Stimulated activated CD4-positive, alpha-beta T cell treated with anti-CD3 and anti-CD28 coated beads, TNF-alpha, amount 100 ng/mL, for 4 hours (primary cell): ENCODE results near the gene SLC19A1.

Experiments used
- DNase-seq, 3 experiments: peaks; one replicate each; pipeline ENCODE4 v3.0.0-alpha.2; 2020; ENCODE audit warnings: low read depth in 3 of 3

The SLC19A1 gene

DNA sequence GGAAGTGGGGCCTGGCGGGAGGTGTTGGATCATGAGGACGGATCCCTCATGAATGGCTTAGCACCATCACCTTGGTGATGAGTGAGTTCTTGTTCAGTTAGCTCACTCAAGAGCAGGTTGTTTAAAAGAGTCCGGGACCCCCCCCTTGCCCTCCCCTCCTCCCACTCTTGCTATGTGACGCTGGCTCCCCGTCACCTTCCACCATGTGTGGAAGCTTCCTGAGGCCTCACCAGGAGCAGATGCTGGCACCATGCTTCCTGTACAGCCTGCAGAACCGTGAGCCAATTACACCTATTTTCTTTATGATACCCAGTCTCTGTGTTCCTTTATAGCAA lies 3.0 kb upstream of the SLC19A1 start:
- no peak for DNase-seq

DNA sequence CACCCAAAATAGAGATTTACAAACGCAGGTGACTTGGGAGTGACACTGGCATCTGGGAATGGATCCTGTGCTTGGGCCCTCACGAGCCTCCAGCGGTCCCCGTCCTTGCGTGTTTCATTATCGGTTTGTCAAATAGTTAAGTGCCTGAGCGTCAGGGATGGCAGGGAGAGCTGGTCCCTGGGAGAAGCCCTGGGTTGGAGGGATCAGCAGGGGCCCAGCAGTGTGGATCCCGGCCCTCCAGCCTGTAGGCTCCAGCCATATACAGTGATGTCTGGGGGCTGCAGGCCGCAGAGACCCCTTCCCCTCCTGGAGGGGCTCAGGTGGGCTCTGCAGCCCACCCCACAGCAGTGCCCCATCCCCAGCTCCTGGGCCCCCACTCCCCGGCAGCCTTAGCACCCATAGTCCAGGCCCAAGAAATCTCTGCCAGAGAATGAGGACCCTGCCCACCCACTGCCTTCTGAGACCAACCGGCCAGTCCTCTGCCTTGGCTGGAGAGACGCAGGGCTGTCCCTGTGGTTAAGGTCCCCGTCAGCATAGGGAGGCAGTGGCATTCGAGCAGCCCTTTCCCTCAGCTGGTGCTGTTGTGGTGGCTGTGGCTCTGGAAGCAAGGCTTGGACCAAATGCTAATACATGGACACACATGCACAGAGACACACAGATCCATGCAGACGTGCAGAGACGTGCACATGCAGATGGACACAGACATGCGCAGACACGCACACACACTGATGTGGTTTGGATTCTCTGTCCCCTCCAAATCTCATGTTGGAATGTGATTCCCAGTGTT lies 2.4 kb upstream of the SLC19A1 start:
- DNase-seq = no peak

DNA sequence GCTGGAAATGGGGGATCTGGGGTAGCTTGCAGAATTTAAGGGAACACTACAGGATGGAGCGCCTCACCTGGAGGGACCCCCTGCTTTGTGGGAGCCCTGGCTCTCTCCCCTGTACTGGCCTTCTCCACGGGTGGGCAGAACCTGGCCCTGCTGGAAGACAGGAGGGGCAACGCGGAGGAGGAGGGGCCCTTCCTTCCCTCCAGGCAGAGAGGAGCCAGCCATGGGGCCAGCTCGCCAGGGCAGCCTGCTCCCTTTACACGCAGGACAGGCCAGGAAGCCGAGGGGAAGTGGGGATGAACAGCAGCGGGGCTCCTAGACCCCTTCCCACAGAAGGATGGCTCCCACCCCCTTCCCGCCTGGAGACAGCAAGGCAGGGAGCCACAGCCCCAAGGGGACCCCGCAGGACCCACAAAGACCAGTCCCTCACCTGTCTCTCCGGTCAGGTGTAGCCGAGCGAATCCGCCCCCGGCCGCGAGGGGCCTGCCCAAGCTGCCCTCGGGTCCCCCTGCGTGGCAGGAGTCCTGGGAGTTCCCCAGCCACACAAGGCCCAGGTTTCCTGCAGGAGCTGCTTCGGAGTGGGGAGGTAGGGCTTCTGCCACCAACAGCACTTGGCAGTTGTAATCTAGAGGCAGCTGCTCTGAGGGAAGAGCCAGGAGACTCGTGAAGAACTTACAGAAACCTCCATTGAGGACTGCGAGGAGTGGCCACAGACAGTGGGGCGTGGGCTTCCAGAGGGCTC lies 1.6 kb upstream of the SLC19A1 start:
- DNase-seq = no peak

DNA sequence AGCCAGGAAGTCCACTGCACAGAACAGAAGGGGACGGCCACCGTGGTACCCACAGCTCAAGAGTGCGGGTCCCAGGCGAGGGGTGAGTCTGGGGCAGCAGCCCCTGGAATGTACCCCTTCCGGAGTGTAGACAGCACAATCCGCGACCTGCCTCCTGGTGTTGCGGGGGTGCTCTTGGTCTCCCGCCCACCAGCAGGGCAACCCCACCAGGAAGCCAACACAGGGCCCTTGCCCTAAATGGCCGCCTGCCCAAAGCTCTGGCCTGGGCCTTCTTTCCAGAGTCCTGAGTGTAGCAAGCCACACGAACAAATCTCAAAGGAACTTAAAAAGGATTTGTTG lies 1.1 kb upstream of the SLC19A1 start:
- no peak for DNase-seq

DNA sequence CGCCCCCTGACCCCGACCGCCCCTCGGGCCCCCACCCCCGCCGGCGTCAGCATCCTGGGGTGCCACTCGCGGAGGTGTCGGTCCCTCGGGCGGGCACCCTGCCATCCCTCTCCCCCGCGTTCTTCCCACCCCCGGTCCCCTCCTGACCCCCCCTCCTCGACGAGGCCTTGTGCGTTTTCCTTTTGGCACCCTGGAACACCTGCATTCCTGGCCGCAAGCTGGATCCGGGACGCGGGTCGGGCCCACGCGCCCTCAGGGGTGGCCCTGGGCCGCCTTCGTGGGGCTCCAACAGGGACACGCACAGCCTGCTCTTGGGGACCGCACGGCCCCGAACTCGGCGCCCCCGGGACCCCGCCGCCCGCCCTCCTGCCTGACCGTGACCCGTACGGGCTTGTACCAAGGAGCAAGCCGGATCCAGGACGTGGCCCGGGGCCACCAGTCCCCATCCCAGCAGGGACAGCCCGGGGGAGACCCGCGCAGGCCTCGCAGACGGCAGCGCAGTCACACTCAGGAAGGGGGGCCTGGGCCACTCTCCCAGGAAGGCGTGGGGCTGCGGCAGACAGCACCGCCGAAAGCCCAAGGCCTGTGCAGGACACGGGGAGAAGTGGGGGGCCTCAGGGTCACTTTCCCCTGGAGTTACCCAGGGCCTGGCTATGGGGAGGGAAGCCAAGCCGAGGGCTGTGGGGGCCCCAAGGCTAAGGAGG lies 579 bp upstream of the SLC19A1 start:
- DNase-seq = peak in 1 of 3 experiments; percentile 27

DNA sequence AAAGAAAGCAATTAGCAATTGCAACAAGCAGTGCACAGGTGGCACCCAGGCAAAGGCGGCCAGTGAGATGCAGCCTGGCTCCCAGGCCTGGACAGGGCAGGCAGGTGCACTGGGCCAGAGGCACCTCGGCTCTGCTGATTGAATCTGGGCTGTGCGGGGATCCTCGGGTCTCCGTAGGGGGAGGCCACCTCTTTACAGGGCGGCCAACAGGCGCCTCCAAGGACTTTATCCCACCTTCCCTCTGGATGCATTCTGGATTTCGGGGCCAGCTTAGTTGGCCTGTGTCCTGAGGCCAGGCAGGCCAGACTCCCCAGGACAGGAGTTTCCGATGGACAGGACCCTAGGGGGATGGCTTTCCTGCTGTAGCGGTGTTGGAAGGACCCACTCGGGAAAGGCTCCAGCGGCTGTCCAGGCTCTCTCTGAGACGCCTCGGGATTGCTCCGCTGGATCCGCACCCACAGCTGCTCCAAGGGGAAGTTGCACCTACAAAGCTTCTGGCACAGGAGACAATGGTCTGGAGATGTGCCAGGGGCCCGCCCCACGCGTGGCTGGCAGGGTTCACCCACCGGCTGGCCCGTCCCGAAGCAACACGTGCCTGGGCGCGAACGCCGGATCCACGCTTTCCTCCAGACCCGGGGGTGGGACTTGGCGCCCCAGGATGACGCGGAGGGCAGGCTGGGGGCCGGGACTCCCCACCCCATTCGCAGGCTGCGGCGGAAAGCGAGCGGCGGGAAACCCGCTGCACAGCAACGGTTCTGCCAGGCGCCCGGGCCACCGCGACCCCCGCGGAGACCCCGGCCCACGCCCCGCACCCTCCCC lies 810 bp downstream of the SLC19A1 start:
- DNase-seq = peak; percentile 57 to 65 (median 64)

DNA sequence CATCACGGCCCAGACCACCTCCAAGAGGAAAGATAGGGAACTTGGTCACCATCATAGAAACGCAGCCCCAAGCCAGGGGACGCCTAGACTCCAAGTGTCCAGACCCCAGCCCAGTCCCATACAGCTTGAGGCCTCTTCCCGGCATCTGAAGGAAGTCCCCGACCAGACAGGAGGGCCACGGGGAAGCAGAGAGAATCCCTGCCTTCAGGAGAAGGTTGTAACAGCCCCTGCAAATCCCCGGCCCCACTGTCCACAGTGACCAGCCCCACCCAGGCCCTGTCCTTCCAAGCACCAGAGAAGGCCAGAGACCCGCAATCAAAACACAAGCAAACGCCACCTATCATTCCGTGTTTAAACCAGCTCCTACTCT lies 1.7 kb downstream of the SLC19A1 start:
- DNase-seq = no peak

DNA sequence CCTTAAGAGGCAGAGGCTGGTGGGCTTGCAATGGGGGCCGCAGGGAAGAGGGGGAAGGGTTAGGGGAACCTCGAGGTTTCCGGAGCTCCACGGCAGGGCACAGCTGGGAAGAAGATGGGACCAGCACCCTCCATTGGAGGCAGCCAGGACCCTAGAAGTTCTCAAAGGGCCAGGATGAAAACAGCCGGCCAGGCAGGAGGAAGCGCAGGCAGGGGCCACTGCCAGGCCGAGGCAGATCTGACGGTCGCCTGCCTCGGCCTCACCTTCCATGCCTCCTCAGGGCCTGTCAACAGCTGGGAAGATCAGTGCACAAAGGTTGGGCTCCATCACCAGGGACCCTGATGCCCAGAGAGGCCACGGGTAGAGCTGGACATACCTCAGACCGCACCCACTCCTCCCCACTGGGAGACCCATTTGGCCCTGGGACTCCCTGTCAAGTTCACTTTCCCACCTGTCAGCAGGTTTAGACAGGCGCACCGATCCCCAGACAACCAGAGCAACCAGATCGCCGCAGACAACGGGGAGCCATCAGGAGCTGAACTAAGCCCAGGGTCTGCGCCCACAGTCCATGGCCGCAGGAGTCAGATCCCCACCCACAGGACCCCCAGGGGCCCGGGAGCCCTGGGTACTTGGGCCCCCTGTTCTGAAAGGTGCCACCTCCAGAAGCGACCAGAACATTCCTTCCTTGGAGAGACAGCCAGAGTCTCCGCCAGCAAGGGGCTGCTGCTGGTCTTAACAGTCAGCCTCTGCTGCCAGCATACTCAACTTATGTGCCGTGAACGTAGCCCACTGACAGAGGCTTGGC lies 2.2 kb downstream of the SLC19A1 start:
- no peak for DNase-seq

DNA sequence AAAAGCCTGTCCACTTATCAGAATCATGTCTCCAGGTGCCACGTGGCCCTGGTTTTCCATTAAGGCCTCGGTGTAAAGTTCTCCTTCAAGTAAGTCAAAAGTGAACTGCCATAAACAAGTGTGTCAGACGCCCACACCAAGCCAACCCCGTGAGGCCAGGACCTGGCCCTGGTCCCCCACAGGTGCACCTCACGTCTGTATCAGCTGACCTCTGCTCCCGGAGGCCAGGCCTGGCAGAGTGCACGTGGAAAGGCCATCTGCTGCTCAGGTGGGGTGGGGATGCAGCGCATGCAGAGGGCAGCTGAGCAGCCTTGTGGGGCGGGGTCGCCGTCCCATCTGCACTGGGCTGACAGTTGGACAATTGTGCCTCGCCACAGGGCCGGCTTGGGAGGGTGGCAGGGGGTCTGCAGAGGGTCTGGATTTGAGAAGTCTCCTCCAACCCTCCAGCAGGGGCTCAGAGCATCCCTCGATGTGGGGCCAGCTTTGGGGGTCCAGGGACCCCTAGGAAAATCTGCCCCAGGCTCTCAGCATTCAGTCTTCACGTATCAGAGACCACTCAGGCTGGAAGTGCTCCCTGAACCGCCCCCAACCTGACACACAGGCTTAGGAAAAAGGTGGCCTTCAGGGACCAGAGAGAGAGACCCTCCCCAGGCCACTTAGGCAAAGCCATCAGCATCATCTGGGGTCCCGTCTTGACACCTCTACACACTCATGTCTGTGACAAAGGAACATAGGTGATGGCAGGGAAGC lies 3.0 kb downstream of the SLC19A1 start:
- no peak for DNase-seq

DNA sequence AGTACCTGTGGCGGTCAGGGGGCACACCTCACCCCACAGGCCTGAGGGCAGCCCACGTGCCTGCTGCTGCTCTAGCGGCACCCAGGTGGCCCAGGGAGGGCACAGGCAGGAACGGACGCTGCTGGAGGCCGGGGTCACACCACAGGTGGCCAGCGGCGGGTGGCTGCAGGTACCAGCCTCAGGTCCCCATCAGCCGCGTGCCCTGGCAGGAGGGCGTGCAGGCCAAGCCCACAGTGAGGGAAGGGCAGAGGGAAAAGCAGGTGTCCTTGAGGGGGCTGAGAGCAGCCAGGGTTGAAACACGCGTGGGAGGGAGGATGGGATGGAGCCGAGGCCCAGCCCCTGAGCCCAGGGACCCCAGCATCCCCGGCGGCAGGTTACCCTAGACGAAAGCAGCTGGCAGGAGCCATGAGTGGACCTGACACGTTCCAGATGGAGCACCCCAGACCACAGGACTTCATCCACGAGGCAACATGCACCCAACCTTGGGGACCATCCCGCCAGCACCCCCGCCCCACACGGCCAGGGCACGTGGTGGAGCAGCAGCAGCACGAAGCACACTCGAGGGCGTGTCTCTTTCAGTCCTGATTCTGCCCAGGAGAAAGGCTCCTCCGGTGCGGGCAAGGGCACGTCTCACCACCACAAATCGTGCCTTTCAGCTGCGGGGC lies 3.7 kb downstream of the SLC19A1 start:
- no peak for DNase-seq

DNA sequence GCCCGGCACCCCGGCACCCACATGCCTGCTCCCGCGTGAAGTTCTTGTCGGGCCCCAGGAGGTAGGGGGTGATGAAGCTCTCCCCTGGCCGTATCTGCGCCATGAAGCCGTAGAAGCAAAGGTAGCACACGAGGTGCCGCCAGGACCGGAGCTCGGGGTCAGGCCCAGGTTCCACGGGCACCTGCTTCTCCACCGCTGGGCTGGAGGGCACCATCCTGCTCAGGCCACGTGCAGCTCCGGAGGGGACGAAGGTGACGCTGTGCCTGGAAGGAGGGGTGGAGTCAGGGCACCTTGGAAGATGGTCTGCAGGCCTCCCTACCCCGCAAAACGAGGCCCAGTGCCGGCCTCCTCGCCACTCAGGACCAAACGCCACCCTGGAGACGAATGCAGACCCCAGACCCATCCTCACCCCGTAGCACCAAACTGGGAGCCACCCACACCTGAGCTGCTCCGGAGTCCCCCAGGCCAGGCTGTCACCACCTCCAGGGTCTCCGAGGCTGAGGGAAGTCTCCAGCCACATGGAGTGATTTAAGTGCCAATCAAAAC lies 4.4 kb downstream of the SLC19A1 start:
- DNase-seq = no peak

DNA sequence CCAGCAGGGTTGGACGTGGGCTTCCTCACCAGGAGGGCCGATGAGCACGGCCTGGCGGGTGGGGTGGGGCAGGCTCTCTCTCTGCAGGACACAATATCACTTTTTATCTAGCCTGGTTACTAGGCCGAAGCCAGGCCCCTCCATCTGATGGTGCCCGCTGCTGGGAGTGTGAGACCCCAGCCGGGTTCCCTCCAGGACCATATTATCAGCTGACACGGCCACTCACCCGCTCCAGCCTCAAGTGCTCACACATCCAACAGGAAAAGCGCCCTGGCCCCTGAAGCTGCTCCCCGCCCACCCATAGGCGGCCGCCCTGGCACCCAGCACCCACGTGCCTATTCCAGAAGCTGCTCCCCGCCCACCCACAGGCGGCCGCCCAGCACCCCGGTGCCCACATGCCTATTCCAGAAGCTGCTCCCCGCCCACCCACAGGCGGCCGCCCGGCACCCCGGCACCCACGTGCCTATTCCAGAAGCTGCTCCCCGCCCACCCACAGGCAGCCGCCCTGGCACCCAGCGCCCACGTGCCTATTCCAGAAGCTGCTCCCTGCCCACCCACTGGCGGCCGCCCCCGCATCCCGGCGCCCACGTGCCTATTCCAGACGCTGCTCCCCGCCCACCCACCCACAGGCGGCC lies 5.0 kb downstream of the SLC19A1 start:
- no peak for DNase-seq

DNA sequence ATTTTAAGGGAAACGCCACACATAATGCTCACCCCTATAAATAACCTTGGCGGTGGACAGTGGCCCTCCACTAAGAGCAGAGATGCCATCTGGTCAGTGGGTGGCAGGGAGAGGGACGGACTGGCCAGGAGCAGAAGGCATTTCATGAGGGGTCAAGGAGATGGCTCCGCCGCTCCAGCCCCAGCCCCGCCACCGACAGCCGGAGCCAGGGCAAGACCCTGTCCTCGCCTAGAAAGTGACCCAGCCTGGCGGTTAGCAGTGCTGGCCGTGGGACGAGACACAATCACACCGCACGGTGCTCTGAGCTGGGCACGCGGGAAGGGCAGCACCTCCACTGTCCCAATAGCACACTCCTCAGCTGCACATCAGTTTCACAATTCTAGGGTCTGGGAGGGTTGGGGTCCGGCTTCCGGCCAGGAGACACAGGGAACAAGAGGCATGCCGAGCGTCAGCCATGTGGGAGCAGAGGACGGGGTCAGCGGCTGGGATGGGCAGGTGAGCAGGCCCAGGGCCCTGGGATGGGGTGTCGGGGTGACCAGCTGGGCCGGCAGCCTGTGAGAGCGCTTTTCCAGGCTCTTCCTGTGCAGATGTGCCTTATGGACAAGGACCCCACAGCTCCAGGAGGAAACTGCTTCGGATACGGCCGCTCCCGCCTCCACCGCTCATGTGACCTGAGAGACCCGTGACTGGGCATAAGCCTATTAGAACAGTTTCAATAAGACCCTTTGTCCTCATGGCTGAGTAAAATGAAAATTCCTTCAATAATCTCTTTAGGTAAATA lies 5.7 kb downstream of the SLC19A1 start:
- DNase-seq = no peak

DNA sequence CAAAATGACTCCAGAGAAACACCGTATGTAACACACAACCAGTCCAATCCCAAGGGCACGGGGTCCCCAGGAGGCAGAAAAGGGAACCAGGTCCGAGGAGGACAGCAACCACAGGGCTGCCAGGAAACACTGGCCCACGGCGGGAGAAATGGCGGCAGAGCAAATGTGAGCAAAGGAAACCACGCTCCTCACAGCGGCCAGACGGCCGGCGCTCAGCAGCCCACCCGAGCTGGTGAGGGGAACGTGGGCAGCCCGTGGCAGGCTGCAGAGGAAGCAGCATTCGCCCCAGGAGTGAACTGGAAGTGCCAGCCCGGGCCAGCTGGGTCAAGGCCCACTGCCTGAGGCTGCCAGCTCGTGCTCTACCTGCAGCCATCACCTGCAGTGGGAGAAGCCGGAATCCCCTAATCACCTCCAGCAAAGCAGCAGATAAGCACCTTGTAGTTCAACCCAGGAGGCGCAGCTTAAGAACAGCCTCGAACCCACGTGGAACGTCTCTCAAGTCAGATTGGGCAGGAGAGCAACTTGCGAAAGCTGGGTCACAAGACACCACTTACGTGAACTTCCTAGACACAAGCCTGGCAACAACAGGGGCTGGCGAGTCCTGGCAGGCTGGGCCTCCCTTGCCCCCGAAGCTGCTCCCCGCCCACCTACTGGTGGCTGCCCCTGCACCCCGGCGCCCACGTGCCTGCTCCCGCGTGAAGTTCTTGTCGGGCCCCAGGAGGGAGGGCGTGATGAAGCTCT lies 6.7 kb downstream of the SLC19A1 start:
- DNase-seq = no peak

DNA sequence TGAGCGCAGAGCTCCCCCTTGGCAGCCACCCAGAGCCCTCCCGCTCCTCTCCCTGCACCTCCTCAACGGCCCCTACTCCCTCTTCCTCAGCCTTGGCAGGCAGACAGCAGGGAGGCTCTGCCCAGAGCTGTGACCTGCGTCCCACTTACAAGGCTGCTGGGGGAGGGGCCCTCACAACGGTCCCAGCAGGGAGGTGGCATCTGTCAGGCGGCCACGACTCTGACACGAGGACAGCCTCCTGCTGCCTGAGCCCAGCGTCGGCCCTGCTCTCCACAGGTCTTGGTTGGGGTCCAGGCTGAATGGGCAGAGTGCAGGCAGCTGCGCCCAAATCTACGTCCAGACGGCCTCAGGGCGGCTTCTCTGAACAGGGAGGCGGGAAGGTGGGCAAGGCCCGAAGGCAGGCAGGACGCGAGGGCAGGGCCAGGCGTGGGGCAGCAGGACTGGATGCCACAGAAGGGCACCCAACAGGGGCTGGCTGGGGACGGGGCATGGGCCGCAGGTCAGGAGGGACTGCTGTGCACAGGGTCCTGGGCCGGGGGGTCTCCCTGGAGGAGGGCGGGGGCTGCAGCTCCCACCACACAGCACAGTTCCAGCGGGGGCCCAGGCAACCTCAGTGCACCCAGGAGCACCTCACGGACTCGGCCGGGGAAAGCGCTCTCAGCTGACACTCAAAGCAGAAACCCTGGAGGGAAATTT lies 7.5 kb downstream of the SLC19A1 start:
- no peak for DNase-seq

DNA sequence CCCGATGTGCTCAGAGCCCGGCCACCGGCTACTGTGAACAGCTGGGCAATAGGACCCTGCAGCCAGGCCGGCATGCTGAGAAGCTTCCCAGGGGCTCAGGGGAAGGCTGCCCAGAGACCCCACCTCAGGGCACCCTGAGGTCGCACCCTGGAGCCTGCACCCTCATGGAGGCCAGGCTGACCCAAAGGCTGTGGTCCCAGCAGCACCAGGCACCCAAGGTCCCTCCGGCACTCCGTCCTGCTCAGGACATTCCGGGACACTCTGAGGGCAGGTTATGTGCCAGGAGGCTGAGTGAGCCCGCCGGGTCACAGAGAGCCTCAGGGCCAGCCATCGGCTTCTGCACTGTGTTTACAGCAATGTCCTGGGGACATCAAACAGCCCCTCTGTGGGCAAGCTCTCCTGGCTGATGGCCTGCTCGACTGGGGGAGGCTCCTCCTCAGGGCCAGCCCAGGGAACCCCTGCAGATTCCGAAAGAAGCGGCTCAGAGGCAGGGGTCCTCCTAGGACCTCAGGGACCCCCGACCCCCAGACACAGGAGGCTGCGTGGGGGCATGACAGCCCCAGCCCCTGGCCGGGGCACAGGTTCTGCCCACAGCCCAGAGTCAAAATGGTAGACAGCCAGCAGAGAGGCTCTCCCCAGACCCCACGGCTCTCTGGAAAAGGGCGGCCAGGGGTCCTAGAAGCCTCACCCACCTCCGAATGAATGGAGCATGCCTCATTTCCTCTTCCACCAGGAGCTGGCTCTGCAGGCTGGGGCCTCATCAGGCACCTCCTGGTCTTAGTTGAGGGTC lies 8.2 kb downstream of the SLC19A1 start:
- DNase-seq = no peak
